ENCODE data around the gene RIN3.
"Not testable (repeated sequence)": the region's sequence is repeated elsewhere in the genome, so short reads cannot be mapped to it uniquely, and the experiment has no call there.

RIN3 gene

GRCh38 chr14:92631098-92631497 is 117.5 kb downstream of the RIN3 start:
- DNase-seq: no peak

- DNase-seq: no peak
These were observed 119.1 kb downstream of the RIN3 start for GRCh38 chr14:92632546-92633273.

- no peak for DNase-seq
These were observed 119.7 kb downstream of the RIN3 start for GRCh38 chr14:92633274-92633616.

- DNase-seq: no peak
These were observed 120.1 kb downstream of the RIN3 start for GRCh38 chr14:92633724-92634123.

GRCh38 chr14:92635031-92635430 is 121.5 kb downstream of the RIN3 start:
- no peak for DNase-seq

- no peak for DNase-seq
These were observed 122.3 kb downstream of the RIN3 start for GRCh38 chr14:92635896-92636295.

- DNase-seq: no peak
These were observed 123.6 kb downstream of the RIN3 start for GRCh38 chr14:92637228-92637627.

GRCh38 chr14:92637864-92638263 is 124.3 kb downstream of the RIN3 start:
- no peak for DNase-seq

- no peak for DNase-seq
These were observed 124.7 kb downstream of the RIN3 start for GRCh38 chr14:92638266-92638665.

- no peak for DNase-seq
These were observed 125.3 kb downstream of the RIN3 start for GRCh38 chr14:92638904-92639303.

GRCh38 chr14:92639472-92640117 is 126.0 kb downstream of the RIN3 start:
- DNase-seq: not testable (repeated sequence)

- no peak for DNase-seq
These were observed 127.7 kb downstream of the RIN3 start for GRCh38 chr14:92641306-92641705.

- no peak for DNase-seq
These were observed 130.8 kb downstream of the RIN3 start for GRCh38 chr14:92644171-92644969.

GRCh38 chr14:92644970-92645515 is 131.5 kb downstream of the RIN3 start:
- no peak for DNase-seq

GRCh38 chr14:92645841-92646478 is 132.4 kb downstream of the RIN3 start:
- DNase-seq: no peak

GRCh38 chr14:92646952-92647796 is 133.6 kb downstream of the RIN3 start:
- DNase-seq: no peak

GRCh38 chr14:92647797-92648279 is 134.3 kb downstream of the RIN3 start:
- DNase-seq: no peak

- DNase-seq: no peak
These were observed 135.5 kb downstream of the RIN3 start for GRCh38 chr14:92649066-92649465.

GRCh38 chr14:92649934-92650545 is 136.5 kb downstream of the RIN3 start:
- DNase-seq: no peak

- DNase-seq: no peak
These were observed 137.1 kb downstream of the RIN3 start for GRCh38 chr14:92650581-92651105.

GRCh38 chr14:92651106-92651757 is 137.7 kb downstream of the RIN3 start:
- peak; percentile 86 for DNase-seq

Data from stimulated activated CD4-positive, alpha-beta T cell treated with anti-CD3 and anti-CD28 coated beads, Interleukin-1b, Interleukin-23, amount 100 ng/mL, for 48 hours (primary cell).